ENCODE results near the gene DNPH1.

DNPH1 gene

GRCh38 chr6:43215066-43215465, 14.2 kb downstream of the DNPH1 start:
- no peak for DNase-seq (ENCODE audit: extremely low read depth, low read depth)
- no peak overlapping the region for H3K4me3 ChIP-seq (replicated peaks; ENCODE audit: low read depth, low read length)
- TF ChIP-seq, protein P1, sequence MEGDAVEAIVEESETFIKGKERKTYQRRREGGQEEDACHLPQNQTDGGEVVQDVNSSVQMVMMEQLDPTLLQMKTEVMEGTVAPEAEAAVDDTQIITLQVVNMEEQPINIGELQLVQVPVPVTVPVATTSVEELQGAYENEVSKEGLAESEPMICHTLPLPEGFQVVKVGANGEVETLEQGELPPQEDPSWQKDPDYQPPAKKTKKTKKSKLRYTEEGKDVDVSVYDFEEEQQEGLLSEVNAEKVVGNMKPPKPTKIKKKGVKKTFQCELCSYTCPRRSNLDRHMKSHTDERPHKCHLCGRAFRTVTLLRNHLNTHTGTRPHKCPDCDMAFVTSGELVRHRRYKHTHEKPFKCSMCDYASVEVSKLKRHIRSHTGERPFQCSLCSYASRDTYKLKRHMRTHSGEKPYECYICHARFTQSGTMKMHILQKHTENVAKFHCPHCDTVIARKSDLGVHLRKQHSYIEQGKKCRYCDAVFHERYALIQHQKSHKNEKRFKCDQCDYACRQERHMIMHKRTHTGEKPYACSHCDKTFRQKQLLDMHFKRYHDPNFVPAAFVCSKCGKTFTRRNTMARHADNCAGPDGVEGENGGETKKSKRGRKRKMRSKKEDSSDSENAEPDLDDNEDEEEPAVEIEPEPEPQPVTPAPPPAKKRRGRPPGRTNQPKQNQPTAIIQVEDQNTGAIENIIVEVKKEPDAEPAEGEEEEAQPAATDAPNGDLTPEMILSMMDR (IDR thresholded peaks at IDR 0.05; ENCODE audit: low read depth, low read length, missing control alignments): no peak

GRCh38 chr6:43213431-43213830, 15.8 kb downstream of the DNPH1 start:
- no peak overlapping the region for H3K4me3 ChIP-seq (replicated peaks; ENCODE audit: low read depth, low read length)
- DNase-seq (ENCODE audit: extremely low read depth, low read depth): no peak
- TF ChIP-seq, protein P1 (IDR thresholded peaks at IDR 0.05; ENCODE audit: low read depth, low read length, missing control alignments): no peak

DNA sequence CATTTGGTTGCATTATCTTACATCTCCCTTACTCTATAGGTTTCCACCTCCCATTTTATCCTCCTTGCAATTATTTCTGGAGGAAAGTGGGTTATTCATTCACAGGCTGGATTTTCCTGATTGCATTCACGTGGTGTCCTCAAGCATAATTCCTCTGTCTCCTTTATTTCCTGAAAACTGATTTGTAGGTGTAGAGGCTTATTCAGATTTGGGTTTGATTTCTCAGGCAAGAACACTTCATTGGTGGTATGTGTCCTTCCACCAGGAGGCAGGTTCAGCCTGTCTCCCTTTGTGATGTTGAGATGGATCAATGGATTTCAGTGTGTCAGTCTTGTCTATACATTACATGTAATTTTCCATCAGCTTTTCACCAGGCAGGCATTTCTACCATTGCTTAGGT, 17.3 kb downstream of the DNPH1 start:
- TF ChIP-seq, protein P1 (IDR thresholded peaks at IDR 0.05; ENCODE audit: low read depth, low read length, missing control alignments): no peak
- no peak for DNase-seq (ENCODE audit: extremely low read depth, low read depth)

DNA sequence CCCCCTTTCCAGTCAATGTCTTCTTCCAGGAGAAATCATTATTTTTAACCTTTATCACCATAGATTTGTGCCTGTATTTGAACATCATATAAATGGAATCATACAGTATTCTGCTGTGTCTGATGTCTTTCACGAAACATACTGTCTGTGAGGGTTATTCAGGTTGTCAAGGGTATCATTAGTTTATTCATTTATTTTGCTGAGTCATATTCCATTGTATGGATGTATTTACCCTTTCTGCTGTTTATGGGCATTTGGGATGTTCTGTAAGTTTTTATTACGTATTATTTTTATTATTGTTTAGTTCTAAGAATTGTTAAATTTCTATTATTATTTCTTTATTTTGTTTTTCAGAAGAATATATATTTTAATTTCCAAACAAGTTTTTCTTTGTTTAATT, 22.0 kb downstream of the DNPH1 start:
- no peak for DNase-seq (ENCODE audit: extremely low read depth, low read depth)
- no peak overlapping the region for H3K4me3 ChIP-seq (replicated peaks; ENCODE audit: low read depth, low read length)
- TF ChIP-seq, protein P1 (IDR thresholded peaks at IDR 0.05; ENCODE audit: low read depth, low read length, missing control alignments): no peak

More for the DNA sequence above, 17.3 kb downstream of the DNPH1 start:
- H3K4me3 ChIP-seq (replicated peaks; ENCODE audit: low read depth, low read length): no peak overlapping the region

- TF ChIP-seq, protein P1 (IDR thresholded peaks at IDR 0.05; ENCODE audit: low read depth, low read length, missing control alignments): no peak
- no peak for DNase-seq (ENCODE audit: extremely low read depth, low read depth)
- H3K4me3 ChIP-seq (replicated peaks; ENCODE audit: low read depth, low read length): no peak overlapping the region
These were observed 23.4 kb downstream of the DNPH1 start for GRCh38 chr6:43205849-43206248.

GRCh38 chr6:43204271-43205105, 24.8 kb downstream of the DNPH1 start:
- TF ChIP-seq, protein P1 (IDR thresholded peaks at IDR 0.05; ENCODE audit: low read depth, low read length, missing control alignments): no peak
- no peak for DNase-seq (ENCODE audit: extremely low read depth, low read depth)
- no peak overlapping the region for H3K4me3 ChIP-seq (replicated peaks; ENCODE audit: low read depth, low read length)
